SK-N-SH (cell line): Measurements from ENCODE around the gene SMIM44. TPM values are rescaled to one million over a fixed set of nuclear protein-coding genes. Genes with fewer than 3 reads are reported as not detected.

Source experiments
- CTCF ChIA-PET: fragments of 300-600, 350-600 bp; formaldehyde crosslinking; extraction: SDS; loops from one replicate; lab custom pipeline; 2021; lab: Yijun Ruan, JAX
- POLR2A ChIA-PET: fragments of 350-600 bp; sonication (Branson Sonifier 250); formaldehyde crosslinking; extraction: SDS; loops from one replicate; lab custom pipeline; 2020; ENCODE audit warnings: antibody characterized with exemption, inconsistent platforms; lab: Yijun Ruan, JAX
- DNase-seq: peaks from one replicate; pipeline ENCODE4 v3.0.0; 2012
- H2AFZ ChIP-seq: fragments of 200-600 bp; sonication (generic); 2 replicates; pipeline ENCODE4 v1.8.1; 2016; ENCODE audit warnings: antibody characterized with exemption, mild to moderate bottlenecking, low read depth
- H3F3A ChIP-seq: fragments of 200-600 bp; sonication (generic); replicated peaks from 2 replicates; pipeline ENCODE3; 2016; ENCODE audit warnings: antibody characterized with exemption, mild to moderate bottlenecking; ENCODE audit not compliant: insufficient read depth
- H3K27ac ChIP-seq, 2 experiments: fragments of 200-500 bp in 1 of 2; fragments of 200-600 bp in 1 of 2; sonication (Bioruptor generic) in 1 of 2; sonication (generic), shearing (Covaris generic) in 1 of 2; 2 replicates each; pipeline versions ENCODE4 v1.5.1 to v1.6.1; 2014 to 2016; ENCODE audit warnings: low read depth in 2 of 2, inconsistent platforms in 1 of 2, low read length in 1 of 2, mild to moderate bottlenecking in 1 of 2, mixed read lengths in 1 of 2
- H3K27me3 ChIP-seq: fragments of 200-600 bp; sonication (generic), shearing (Covaris generic); 2 replicates; pipeline ENCODE4 v1.6.1; 2016; ENCODE audit warnings: mixed run types; ENCODE audit not compliant: insufficient read depth
- H3K36me3 ChIP-seq, 2 experiments: fragments of 200-500 bp in 1 of 2; fragments of 200-600 bp in 1 of 2; sonication (Bioruptor generic) in 1 of 2; sonication (generic) in 1 of 2; replicated peaks in 1 of 2; 2 replicates each; pipeline versions ENCODE3 to v1.5.1; 2014 to 2016; ENCODE audit warnings: low read length in 1 of 2, mild to moderate bottlenecking in 1 of 2; ENCODE audit not compliant: insufficient read depth in 2 of 2, control insufficient read depth in 1 of 2
- H3K4me1 ChIP-seq, 2 experiments: fragments of 200-500 bp in 1 of 2; fragments of 200-600 bp in 1 of 2; sonication (Bioruptor generic) in 1 of 2; sonication (generic), shearing (Covaris generic) in 1 of 2; 2 replicates each; pipeline versions ENCODE4 v1.5.1 to v1.6.1; 2014 to 2016; ENCODE audit warnings: low read depth in 1 of 2, low read length in 1 of 2, mixed run types in 1 of 2; ENCODE audit not compliant: insufficient read depth in 2 of 2, control insufficient read depth in 1 of 2
- H3K4me2 ChIP-seq: fragments of 200-600 bp; sonication (generic), shearing (Covaris generic); 2 replicates; pipeline ENCODE4 v1.6.1; 2017; ENCODE audit warnings: mixed run types
- H3K4me3 ChIP-seq, 2 experiments: fragments of 200-500 bp in 1 of 2; fragments of 200-600 bp in 1 of 2; sonication (Bioruptor generic) in 1 of 2; sonication (generic), shearing (Covaris generic) in 1 of 2; 2 replicates each; pipeline versions ENCODE4 v1.5.1 to v1.8.1; 2014 to 2016; ENCODE audit warnings: low read depth in 2 of 2, inconsistent platforms in 1 of 2, low read length in 1 of 2, mild to moderate bottlenecking in 1 of 2, mixed read lengths in 1 of 2, moderate library complexity in 1 of 2
- H3K79me2 ChIP-seq: fragments of 200-600 bp; sonication (generic); 2 replicates; pipeline ENCODE4 v1.8.1; 2017; ENCODE audit warnings: mild to moderate bottlenecking; ENCODE audit not compliant: insufficient read depth
- H3K9ac ChIP-seq: fragments of 200-600 bp; sonication (generic); 2 replicates; pipeline ENCODE4 v1.6.1; 2017; ENCODE audit warnings: mixed run types
- H3K9me2 ChIP-seq: fragments of 200-600 bp; sonication (generic); 2 replicates; pipeline ENCODE4 v1.6.1; 2017; ENCODE audit warnings: mixed run types
- H3K9me3 ChIP-seq: fragments of 200-600 bp; sonication (generic); 2 replicates; pipeline ENCODE4 v1.6.1; 2017; ENCODE audit warnings: mixed run types, mild to moderate bottlenecking, moderate library complexity
- H4K20me1 ChIP-seq: fragments of 200-600 bp; sonication (generic); 2 replicates; pipeline ENCODE4 v1.6.1; 2017; ENCODE audit warnings: mild to moderate bottlenecking, mixed run types; ENCODE audit not compliant: insufficient read depth
- CHD2 ChIP-seq: fragments of 150-350 bp; IDR thresholded peaks from 2 replicates; pipeline ENCODE4 v1.6.1; 2018; ENCODE audit warnings: low read length; ENCODE audit not compliant: partially characterized antibody
- ELF1 ChIP-seq: IDR thresholded peaks from 2 replicates; pipeline ENCODE4 v1.4.0; 2012
- FOSL2 ChIP-seq: IDR thresholded peaks from 2 replicates; pipeline ENCODE4 v1.4.0; 2012; ENCODE audit warnings: low read depth, mild to moderate bottlenecking, moderate library complexity, borderline replicate concordance
- JUND ChIP-seq: IDR thresholded peaks from 2 replicates; pipeline ENCODE4 v1.4.0; 2012
- MEF2A ChIP-seq: IDR thresholded peaks from 2 replicates; pipeline ENCODE4 v1.4.0; 2012; ENCODE audit warnings: low read depth, borderline replicate concordance
- MXI1 ChIP-seq: IDR thresholded peaks from 2 replicates; pipeline ENCODE4 v1.6.1; 2012; ENCODE audit warnings: mild to moderate bottlenecking, low read depth, low read length, improper control_type of control experiment
- NRF1 ChIP-seq: IDR thresholded peaks from 2 replicates; pipeline ENCODE4 v1.6.1; 2012; ENCODE audit warnings: low read depth, mild to moderate bottlenecking, low read length
- RAD21 ChIP-seq: IDR thresholded peaks from 2 replicates; pipeline ENCODE4 v1.6.1; 2012; ENCODE audit warnings: mild to moderate bottlenecking, low read length
- RXRA ChIP-seq: IDR thresholded peaks from 2 replicates; pipeline ENCODE4 v1.4.0; 2012; ENCODE audit warnings: low read depth, mild to moderate bottlenecking, borderline replicate concordance
- WGBS: methylation state at CpG from one replicate; pipeline ENCODE4 v1.1.6; 2017; ENCODE audit warnings: low lambda C conversion rate; 5-methylcytosine and 5-hydroxymethylcytosine counted together
- polyA plus RNA-seq, 3 experiments: library from polyadenylated mRNA; depleted of rRNA; stranded (reverse); fragments of >200 nt; gene quantifications; 2 replicates each; pipeline ENCODE4 v1.2.3, GENCODE V29; 2012
- TF ChIP-seq, protein P1 (sequence below): IDR thresholded peaks from 2 replicates; pipeline ENCODE4 v1.6.1; 2012; ENCODE audit warnings: mild to moderate bottlenecking, low read depth, low read length, moderate library complexity
- TF ChIP-seq, protein P2 (sequence below): fragments of 150-350 bp; IDR thresholded peaks from 2 replicates; pipeline ENCODE4 v1.6.1; 2017; ENCODE audit warnings: antibody characterized with exemption, low read length, low read depth, borderline replicate concordance
- TF ChIP-seq, protein P3 (sequence below): IDR thresholded peaks from 2 replicates; pipeline ENCODE4 v1.4.0; 2012; ENCODE audit warnings: low read depth, borderline replicate concordance
- TF ChIP-seq, protein P4 (sequence below): IDR thresholded peaks from 2 replicates; pipeline ENCODE4 v1.4.0; 2012; ENCODE audit warnings: low read depth

The SMIM44 gene
- polyA plus RNA-seq, 1 of the 3 experiments (the other 2 are of a cell fraction) = not detected

DNA sequence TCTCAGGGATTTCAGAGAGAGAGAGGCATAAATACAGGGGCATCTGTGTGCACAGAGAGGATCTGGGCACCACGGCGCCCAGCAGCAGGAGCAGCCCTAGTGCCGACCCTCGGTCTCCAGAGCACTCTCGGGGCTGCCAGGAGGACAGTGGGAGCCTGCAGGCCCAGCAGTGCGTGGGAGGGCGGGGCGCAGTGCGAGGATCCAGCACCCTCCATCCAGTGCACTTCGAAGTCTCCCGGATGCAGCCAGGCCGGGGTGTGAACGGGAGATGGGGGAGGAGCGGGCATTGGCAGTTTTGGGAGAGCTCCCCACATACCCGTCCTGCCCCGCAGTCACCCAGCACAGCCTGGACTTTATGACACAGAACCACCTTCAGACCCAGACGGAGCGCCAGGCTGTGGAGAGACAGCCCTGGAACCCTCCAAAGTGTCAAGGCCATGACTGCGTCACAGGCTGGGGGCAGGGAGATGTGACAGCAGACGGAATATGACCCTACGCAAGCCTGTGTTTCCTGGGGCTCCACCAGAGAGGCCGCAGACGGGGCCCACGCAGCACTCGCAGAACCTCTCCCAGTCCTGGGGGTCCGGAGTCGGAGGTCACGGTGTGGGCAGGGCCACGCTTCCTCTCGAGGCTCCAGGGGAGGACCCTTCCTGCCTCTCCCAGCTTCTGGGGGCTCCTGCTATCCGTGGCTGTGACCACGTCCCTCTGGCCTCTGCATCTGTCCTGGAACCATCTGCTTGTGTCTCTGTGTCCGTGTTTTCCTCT, 41.0 kb upstream of the SMIM44 start:
- 97% methylated on average over 16 of the region's 33 CpGs for WGBS

More for the DNA sequence above, 41.0 kb upstream of the SMIM44 start:
- peaks cover 0 to 13% of the 10 kb centered on the region in 2 experiments; a peak in 1 of 4 replicates for H3K4me1 ChIP-seq
- no peaks in the 10 kb centered on the region for H3F3A ChIP-seq
- TF ChIP-seq, protein P1, sequence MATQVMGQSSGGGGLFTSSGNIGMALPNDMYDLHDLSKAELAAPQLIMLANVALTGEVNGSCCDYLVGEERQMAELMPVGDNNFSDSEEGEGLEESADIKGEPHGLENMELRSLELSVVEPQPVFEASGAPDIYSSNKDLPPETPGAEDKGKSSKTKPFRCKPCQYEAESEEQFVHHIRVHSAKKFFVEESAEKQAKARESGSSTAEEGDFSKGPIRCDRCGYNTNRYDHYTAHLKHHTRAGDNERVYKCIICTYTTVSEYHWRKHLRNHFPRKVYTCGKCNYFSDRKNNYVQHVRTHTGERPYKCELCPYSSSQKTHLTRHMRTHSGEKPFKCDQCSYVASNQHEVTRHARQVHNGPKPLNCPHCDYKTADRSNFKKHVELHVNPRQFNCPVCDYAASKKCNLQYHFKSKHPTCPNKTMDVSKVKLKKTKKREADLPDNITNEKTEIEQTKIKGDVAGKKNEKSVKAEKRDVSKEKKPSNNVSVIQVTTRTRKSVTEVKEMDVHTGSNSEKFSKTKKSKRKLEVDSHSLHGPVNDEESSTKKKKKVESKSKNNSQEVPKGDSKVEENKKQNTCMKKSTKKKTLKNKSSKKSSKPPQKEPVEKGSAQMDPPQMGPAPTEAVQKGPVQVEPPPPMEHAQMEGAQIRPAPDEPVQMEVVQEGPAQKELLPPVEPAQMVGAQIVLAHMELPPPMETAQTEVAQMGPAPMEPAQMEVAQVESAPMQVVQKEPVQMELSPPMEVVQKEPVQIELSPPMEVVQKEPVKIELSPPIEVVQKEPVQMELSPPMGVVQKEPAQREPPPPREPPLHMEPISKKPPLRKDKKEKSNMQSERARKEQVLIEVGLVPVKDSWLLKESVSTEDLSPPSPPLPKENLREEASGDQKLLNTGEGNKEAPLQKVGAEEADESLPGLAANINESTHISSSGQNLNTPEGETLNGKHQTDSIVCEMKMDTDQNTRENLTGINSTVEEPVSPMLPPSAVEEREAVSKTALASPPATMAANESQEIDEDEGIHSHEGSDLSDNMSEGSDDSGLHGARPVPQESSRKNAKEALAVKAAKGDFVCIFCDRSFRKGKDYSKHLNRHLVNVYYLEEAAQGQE = no peak
- TF ChIP-seq MXI1 (no peak), FOSL2 (no peak), JUND (no peak), CHD2 (no peak), NRF1 (no peak), RXRA (no peak), RAD21 (no peak), MEF2A (no peak), ELF1 (no peak)
- TF ChIP-seq, protein P2, sequence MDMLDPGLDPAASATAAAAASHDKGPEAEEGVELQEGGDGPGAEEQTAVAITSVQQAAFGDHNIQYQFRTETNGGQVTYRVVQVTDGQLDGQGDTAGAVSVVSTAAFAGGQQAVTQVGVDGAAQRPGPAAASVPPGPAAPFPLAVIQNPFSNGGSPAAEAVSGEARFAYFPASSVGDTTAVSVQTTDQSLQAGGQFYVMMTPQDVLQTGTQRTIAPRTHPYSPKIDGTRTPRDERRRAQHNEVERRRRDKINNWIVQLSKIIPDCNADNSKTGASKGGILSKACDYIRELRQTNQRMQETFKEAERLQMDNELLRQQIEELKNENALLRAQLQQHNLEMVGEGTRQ = no peak
- TF ChIP-seq, protein P3, sequence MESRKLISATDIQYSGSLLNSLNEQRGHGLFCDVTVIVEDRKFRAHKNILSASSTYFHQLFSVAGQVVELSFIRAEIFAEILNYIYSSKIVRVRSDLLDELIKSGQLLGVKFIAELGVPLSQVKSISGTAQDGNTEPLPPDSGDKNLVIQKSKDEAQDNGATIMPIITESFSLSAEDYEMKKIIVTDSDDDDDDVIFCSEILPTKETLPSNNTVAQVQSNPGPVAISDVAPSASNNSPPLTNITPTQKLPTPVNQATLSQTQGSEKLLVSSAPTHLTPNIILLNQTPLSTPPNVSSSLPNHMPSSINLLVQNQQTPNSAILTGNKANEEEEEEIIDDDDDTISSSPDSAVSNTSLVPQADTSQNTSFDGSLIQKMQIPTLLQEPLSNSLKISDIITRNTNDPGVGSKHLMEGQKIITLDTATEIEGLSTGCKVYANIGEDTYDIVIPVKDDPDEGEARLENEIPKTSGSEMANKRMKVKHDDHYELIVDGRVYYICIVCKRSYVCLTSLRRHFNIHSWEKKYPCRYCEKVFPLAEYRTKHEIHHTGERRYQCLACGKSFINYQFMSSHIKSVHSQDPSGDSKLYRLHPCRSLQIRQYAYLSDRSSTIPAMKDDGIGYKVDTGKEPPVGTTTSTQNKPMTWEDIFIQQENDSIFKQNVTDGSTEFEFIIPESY = no peak
- TF ChIP-seq, protein P4, sequence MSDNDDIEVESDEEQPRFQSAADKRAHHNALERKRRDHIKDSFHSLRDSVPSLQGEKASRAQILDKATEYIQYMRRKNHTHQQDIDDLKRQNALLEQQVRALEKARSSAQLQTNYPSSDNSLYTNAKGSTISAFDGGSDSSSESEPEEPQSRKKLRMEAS = no peak
- no peak overlapping the region for H3K4me3 ChIP-seq
- no peak overlapping the region for H3K4me2 ChIP-seq
- peaks cover 47% of the 10 kb centered on the region for H3K79me2 ChIP-seq
- peaks cover 46% of the 10 kb centered on the region for H4K20me1 ChIP-seq
- H3K27me3 ChIP-seq = no peaks in the 10 kb centered on the region
- H3K27ac ChIP-seq = no peak overlapping the region
- no peak overlapping the region for H3K9ac ChIP-seq
- H3K9me2 ChIP-seq = no peaks in the 10 kb centered on the region
- peaks cover 11 to 35% of the 10 kb centered on the region in 2 experiments for H3K36me3 ChIP-seq
- H3K9me3 ChIP-seq = no peaks in the 10 kb centered on the region
- ChIA-PET CTCF (no interaction called here), POLR2A (no interaction called here)
- H2AFZ ChIP-seq = no peak overlapping the region
- DNase-seq = no peak
